HG02759 (cell line): ENCODE results near the gene ATRAID.

ENCODE experiments used
- ATAC-seq: cut with Tn5 transposase; IDR thresholded peaks from one replicate; pipeline ENCODE4 v1.9.1; 2021; ENCODE audit warnings: mild to moderate bottlenecking, moderate library complexity; ENCODE audit not compliant: unreplicated experiment

The ATRAID gene

DNA sequence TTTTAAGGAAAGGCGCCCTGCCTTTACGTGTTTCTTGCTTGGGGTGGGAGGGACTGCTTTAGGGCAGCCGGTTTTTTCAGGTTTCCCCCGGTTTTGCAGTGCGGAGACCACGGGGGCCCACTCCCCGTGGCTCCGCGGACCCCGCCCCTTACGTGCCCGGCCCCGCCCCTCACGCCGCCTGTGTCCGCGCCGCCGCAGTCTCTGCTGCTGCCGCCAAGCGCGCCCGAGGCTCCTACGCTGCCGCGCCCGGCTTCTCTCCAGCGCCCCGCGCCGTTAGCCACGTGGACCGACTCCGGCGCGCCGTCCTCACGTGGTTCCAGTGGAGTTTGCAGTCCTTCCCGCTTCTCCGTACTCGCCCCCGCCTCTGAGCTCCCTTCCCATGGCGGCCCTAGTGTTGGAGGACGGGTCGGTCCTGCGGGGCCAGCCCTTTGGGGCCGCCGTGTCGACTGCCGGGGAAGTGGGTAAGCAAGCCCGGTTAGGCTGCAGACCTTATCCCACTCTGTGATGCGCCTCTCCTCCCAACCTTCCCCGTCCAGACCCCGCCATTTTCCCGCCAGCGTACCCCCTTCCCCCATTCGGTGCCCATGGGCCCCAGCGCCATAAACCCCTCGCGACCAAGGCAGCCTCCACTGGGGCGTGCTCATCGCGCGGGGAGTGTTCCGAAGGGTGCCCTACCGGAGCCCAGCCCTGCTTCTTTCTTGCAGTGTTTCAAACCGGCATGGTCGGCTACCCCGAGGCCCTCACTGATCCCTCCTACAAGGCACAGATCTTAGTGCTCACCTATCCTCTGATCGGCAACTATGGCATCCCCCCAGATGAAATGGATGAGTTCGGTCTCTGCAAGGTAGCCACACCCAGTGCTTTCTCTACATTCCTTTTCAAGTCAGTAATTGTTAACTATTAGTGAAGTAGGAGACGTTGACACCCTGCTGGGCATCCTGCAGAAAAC, 5.6 kb downstream of the ATRAID start, which contains the start of gene CAD:
TSS of gene CAD (plus strand) at position 197 of the 949 bp plus-strand sequence. CDS start at position 380, 183 bp downstream.
- ATAC-seq: peak; percentile 84

DNA sequence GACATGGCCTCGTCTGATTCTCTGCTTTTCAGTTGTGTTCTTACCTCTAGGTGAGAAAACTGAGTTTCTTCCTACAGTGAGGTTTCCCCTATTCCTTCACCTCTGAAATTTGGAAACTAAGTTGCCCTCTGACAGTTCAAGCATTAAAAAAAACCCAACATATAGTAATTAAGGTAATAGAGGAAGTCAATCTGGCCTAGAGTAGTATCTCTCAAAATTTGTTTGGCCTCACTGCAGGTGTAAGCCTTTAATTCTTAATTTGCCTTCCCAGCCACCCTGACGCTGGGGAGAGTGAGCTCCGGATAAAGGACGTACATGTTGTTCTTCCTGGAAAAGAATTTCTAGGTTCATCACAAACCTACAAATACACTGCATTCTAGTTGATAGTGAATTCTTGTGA, 6.8 kb downstream of the ATRAID start:
- no peak for ATAC-seq

DNA sequence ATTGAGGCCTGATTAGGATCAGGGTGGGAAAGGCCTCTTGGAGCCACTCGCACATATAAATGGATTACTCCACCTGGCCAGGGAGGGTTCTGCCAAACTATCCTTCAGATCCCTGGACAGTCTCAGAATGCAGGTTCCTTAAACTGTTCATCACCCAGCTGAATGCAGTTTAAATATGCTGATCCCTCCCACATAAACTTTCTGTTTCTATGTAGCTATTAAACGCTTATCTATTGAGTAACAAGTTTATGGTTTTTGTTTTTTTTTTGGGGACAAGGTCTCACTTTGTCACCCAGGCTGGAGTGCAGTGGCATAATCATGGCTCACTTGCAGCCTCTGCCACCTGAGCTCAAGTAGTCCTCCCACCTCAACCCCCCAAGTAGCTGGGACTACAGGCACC, 7.2 kb downstream of the ATRAID start:
- ATAC-seq: no peak

DNA sequence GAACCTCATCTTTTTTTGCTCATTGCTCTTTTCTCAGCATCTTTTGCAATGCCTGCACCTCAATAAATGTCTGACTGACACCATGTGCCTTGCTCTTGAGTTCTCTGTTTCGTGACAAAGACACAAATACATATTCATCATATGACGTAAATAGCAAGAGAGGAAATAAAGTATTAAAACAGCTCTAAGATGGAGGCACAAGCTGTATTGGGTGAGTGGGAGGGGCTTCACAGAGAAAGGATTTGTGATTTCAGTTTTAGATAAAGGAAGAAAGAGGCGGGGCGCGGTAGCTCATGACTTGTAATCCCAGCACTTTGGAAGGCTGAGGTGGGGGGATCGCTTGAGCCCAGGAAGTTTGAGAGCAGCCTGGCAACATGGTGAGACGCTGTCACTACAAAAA, 8.2 kb downstream of the ATRAID start:
- no peak for ATAC-seq

DNA sequence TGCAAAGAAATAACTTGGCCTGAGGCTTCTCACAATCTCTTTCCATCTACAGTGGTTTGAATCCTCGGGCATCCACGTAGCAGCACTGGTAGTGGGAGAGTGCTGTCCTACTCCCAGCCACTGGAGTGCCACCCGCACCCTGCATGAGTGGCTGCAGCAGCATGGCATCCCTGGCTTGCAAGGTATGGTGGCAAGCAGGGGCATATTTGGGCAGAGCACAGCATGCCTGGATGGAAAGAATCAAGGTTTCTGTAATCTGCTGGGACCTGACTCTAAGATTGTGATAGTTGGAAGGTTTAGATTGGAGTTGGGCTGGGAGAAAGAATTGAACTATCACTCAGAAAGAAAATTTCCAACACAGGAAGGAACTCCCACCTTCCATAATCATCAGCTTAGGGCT, 9.3 kb downstream of the ATRAID start:
- no peak for ATAC-seq

DNA sequence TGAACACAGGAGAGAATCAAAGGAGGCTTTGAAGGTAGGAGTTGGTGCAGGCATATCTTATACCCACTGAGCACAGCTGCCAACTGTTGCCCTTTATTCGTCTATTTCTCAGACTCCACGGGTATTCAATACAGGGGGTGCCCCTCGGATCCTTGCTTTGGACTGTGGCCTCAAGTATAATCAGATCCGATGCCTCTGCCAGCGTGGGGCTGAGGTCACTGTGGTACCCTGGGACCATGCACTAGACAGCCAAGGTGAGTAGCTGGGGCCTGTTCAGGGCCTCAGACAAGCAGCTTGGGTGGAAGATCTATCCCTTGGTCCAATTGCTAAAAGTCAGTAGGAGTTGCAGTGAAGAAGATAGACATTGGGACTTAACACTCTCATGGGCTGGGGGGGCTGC, 10.6 kb downstream of the ATRAID start:
- no peak for ATAC-seq

DNA sequence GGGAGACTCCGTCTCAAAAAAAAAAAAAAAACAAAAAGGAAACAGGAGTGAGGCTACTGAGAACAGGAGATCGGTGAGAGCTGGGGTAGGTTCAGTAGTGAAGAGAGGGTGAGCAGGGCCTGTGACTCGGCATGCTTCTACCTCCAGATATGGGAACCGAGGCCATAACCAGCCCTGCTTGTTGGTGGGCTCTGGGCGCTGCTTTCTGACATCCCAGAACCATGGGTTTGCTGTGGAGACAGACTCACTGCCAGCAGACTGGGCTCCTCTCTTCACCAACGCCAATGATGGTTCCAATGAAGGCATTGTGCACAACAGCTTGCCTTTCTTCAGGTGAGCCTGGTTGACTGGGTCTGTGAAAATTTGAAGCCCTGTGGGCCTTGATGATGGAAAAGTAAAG, 11.6 kb downstream of the ATRAID start:
- no peak for ATAC-seq

DNA sequence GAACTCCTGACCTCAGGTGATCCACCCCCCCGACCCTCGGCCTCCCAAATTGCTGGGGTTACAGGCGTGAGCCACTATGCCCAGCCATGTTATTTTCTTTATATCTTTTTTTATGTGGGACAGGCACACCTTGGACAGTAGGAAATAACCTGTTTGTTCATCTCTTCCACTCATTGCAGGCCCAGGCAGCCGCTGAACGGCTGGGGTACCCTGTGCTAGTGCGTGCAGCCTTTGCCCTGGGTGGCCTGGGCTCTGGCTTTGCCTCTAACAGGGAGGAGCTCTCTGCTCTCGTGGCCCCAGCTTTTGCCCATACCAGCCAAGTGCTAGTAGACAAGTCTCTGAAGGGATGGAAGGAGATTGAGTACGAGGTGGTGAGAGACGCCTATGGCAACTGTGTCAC, 13.7 kb downstream of the ATRAID start:
- ATAC-seq: no peak

DNA sequence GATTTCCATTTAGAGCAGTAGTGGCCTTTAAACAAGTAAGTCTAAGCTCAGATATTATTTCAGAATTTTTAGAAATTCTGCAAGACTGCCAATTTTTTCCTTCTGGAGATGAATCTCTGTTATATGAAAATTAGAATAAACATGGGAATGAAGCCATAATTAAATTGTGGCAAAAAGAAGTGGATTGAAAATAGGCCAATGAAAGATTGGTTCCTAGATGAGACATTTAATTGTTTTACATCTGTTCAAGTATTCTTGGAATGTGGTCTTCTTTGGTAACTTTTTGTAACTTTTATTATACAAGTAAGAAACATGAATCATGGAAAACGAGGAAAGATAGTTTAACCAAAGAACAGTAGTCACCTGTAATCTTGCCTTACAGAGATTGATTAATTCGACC, 15.7 kb downstream of the ATRAID start:
- no peak for ATAC-seq

DNA sequence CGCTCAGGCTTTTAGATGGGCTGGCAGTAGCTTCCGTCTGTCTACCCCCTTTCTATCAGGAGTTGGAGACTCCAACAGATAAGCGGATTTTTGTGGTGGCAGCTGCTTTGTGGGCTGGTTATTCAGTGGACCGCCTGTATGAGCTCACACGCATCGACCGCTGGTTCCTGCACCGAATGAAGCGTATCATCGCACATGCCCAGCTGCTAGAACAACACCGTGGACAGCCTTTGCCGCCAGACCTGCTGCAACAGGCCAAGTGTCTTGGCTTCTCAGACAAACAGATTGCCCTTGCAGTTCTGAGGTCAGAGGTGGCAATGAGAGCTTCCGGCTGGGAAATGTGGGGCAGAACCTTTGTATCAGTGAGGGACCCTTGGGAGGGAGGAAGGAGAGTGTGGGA, 20.1 kb downstream of the ATRAID start:
- no peak for ATAC-seq

DNA sequence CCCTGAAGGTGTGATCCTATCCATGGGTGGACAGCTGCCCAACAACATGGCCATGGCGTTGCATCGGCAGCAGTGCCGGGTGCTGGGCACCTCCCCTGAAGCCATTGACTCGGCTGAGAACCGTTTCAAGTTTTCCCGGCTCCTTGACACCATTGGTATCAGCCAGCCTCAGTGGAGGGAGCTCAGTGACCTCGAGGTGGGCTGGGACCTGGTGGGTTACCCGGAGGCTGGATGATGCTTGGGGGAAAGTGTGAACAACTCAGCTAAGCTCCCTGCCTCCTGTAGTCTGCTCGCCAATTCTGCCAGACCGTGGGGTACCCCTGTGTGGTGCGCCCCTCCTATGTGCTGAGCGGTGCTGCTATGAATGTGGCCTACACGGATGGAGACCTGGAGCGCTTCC, 21.5 kb downstream of the ATRAID start:
- ATAC-seq: no peak

DNA sequence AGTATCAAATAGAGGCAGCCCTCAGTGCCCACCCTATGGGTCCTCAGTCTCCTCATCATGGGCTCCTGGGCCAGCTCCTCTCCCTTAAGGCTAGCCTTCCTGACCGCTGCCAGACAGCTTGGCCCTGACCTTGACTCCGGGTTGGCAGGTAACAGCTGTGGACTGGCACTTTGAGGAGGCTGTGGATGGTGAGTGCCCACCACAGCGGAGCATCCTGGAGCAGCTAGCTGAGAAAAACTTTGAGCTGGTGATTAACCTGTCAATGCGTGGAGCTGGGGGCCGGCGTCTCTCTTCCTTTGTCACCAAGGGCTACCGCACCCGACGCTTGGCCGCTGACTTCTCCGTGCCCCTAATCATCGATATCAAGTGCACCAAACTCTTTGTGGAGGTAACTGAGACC, 24.3 kb downstream of the ATRAID start:
- ATAC-seq: no peak

DNA sequence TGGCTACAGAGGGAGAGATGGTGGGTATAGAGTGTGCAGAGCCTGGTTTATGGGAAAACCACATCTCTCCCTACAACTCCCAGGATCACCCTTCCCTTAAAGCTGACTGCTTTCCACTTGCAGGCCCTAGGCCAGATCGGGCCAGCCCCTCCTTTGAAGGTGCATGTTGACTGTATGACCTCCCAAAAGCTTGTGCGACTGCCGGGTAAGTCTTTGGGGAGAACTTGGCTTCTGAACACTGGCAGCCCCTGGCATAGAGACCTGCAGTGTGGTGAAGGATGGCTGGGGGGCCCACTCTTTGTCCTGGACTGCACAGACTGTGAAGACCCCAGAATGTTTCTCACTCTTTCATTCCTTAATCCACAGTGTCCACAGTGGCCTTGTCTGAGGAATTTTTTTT, 24.8 kb downstream of the ATRAID start:
- no peak for ATAC-seq

DNA sequence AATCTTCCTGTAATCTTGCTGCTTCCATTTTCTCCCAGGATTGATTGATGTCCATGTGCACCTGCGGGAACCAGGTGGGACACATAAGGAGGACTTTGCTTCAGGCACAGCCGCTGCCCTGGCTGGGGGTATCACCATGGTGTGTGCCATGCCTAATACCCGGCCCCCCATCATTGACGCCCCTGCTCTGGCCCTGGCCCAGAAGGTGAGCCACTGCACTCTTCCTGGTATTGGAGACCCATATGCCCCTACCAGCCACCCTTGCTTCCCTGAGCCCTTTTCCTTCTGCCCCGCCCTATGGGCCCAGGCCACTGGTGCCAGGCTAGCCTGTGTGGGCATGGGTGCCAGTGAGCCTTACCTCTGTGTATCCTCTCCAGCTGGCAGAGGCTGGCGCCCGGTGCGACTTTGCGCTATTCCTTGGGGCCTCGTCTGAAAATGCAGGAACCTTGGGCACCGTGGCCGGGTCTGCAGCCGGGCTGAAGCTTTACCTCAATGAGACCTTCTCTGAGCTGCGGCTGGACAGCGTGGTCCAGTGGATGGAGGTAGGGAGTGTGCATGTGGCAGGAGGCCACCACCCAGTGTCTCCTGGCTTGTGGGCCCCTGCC, 25.6 kb downstream of the ATRAID start:
- ATAC-seq: no peak

DNA sequence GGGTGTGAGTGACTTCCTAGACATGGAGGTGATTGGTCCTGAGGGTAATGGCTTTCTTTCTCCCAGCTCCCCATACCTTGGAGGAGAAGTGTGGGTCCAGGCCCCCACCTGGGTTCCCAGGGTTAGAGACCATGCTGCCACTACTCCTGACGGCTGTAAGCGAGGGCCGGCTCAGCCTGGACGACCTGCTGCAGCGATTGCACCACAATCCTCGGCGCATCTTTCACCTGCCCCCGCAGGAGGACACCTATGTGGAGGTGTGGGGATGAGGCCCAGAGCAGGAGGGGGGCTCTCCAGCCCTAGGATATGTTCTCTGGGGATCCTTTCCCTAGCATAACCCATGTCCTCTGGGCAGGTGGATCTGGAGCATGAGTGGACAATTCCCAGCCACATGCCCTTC, 27.1 kb downstream of the ATRAID start:
- ATAC-seq: no peak

DNA sequence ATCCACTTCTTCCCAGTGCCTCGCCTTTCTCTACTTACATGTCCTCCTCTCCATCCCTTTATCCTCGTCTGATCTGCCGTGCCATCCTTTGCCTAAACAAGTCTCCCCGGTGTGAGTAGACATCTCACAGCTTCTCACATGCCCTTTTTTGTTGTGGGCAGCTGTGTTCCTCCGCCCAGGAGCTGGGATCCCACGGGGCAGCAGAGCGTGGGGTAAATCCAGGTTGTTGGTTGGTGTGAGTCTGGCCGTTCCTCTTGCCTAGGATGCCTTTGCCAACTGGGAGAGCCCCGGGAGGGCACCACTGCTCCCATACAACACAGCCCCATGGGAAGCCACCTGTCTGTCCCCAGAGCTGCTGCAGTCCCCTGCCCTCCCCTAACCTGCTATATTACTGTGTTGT, 28.6 kb downstream of the ATRAID start:
- ATAC-seq: no peak

DNA sequence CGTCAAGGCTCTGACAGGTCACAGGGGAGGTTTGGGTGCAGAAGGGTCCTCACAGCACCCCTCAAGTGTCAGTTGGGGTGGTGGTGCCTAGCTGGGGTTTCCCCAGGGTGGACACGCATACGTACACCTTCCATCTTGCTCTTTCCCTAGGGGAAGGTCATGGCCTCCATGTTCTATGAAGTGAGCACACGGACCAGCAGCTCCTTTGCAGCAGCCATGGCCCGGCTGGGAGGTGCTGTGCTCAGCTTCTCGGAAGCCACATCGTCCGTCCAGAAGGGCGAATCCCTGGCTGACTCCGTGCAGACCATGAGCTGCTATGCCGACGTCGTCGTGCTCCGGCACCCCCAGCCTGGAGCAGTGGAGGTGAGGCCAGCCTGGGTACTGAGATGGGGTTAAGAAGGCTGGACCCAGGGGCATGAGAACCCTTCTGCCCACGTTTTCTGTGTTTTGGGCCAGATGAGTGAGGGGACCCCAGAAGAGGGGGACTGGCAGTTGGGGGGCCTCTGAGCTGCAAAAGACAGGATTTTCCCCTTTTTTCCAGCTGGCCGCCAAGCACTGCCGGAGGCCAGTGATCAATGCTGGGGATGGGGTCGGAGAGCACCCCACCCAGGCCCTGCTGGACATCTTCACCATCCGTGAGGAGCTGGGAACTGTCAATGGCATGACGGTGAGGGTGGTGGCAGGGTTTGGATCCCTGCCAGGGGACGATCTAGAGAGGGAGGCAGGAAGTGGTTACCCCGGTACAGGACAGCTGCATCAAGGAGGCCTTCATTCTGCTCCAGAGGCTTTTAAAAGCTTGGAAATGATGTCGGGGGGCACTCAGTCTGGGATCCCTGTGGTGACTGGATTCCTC, 30.1 kb downstream of the ATRAID start:
- ATAC-seq: no peak

DNA sequence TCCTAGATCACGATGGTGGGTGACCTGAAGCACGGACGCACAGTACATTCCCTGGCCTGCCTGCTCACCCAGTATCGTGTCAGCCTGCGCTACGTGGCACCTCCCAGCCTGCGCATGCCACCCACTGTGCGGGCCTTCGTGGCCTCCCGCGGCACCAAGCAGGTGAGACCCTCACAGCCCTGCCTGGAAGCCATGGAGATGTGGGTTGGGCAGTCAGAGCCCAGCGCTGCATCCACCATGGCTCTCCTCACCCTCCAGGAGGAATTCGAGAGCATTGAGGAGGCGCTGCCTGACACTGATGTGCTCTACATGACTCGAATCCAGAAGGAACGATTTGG, 30.7 kb downstream of the ATRAID start:
- ATAC-seq: no peak

DNA sequence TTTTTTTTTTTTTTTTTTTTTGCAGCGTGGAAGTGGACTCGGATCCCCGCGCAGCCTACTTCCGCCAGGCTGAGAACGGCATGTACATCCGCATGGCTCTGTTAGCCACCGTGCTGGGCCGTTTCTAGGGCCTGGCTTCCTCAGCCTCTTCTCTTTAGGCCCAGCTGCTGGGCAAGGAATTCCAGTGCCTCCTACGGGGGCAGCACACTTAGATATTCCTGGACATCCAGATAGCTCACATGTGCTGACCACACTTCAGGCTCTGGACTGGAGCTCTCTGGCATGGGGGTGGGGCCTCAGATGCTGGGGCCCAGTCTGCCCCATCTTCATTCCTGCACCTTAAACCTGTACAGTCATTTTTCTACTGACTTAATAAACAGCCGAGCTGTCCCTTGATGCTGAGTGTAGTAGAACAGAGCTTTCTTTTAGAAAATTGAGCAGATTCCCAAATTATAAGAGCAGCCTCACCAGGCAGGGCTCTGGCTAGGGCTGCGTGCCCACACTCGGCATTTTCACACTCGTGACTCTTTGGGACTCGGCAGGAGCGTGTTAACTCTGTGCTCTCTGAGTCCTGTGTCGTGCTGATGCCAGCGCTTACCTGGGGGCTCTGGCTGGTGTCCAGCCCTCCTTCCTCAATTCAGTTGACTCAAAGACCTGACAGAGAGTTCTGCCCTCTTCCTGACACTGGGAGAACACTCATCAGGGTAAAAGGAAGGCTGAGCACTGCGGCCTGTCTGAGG, 31.7 kb downstream of the ATRAID start:
- ATAC-seq: no peak

DNA sequence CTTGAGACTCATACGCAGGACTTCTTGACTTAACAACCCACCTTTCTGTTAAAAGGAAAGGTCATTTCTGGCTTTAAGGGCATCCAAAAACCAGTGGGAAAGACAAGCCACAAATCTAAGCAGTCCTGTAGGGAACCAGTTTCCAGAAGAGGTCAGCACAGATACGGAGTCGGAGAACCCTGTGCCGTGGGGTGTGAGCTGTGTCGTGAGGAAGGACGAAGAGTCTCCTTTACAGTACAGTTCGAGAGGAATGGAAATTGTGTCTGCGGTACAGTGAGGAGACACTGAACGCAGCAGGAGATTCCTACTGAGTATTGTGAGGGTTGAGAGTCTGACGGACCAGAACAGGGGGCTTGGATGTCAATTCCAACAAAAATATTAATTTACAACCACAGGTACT, 33.3 kb downstream of the ATRAID start:
- ATAC-seq: no peak

DNA sequence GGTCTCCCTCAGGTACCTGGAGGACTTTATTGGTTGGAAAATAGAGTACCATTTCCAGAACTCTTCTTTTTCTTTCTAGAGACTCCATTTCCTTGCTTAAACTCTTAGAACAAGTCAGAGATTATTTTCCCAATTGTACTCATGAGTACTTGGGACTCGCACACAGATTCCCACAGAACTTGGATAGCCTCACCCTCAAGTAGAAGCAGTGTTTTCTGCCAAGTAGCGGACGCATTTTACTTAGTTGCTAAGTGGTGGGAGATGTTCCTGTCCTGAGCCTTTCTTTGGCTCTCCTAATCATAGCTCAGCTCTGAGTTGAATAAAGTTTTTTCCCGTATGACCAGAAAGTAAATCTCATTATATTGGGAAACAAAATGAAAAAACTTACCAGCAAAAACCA, 33.8 kb downstream of the ATRAID start:
- no peak for ATAC-seq
